ENCODE data around the gene RAB8B.

RAB8B gene

DNA sequence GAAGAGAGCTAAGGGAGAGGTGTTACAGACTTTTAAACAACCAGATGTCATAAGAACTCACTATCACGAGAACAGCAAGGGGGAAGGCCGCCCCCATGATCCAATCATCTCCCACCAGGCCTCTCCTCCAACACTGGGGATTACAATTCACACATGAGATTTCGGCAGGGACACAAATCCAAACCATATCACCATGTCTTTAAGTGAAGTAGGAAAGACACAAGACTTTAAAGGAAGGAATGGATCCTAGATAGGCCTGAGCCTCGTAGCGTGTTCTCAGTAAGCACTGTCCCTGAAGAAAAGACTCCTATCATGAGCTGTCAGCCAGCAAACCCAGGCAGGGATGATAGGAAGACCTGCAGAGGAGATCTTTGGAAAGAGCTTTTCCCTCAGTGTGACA lies 17.0 kb upstream of the RAB8B start:
- H3K36me3 ChIP-seq (replicated peaks; ENCODE audit: insufficient read depth, low read length), result no peaks in the 10 kb centered on the region
- no peak overlapping the region for H3K4me2 ChIP-seq (ENCODE audit: low read depth, low read length)
- TF ChIP-seq EZH2phosphoT487 (IDR thresholded peaks at IDR 0.05; ENCODE audit: low read length), result no peak
- TF ChIP-seq EZH2 (optimal IDR thresholded peaks at IDR 0.05; ENCODE audit: low read depth, low read length), result no peak
- TF ChIP-seq CTCF (IDR thresholded peaks at IDR 0.05; ENCODE audit: low read length), result no peak
- H3F3A ChIP-seq (ENCODE audit: insufficient read depth, low read length), result no peaks in the 10 kb centered on the region
- H3K4me3 ChIP-seq (ENCODE audit: low read length), result no peak overlapping the region
- H3K9ac ChIP-seq (ENCODE audit: low read length), result no peak overlapping the region
- no peak overlapping the region for H3K27ac ChIP-seq (ENCODE audit: low read length)
- no peak for DNase-seq
- H2AFZ ChIP-seq (ENCODE audit: low read length), result no peak overlapping the region
- no peaks in the 10 kb centered on the region for H3K9me2 ChIP-seq (replicated peaks; ENCODE audit: insufficient read depth, low read length)
- H3K4me1 ChIP-seq (ENCODE audit: low read length), result 0 out of 2 replicates have a peak, but pooled peaks cover 4% of the 10 kb centered on the region
- no peaks in the 10 kb centered on the region for H3K27me3 ChIP-seq (replicated peaks; ENCODE audit: insufficient read depth, low read length)
- H3K9me3 ChIP-seq (replicated peaks; ENCODE audit: insufficient read depth, low read length), result no peaks in the 10 kb centered on the region
- no peaks in the 10 kb centered on the region for H4K20me1 ChIP-seq (ENCODE audit: insufficient read depth, low read length)
- H3K79me2 ChIP-seq (ENCODE audit: low read length), result no peaks in the 10 kb centered on the region

- no peak for DNase-seq
- Histone ChIP-seq H3K36me3 (replicated peaks; ENCODE audit: insufficient read depth, low read length) (no peaks in the 10 kb centered on the region), H3K27me3 (replicated peaks; ENCODE audit: insufficient read depth, low read length) (no peaks in the 10 kb centered on the region), H3K4me2 (ENCODE audit: low read depth, low read length) (no peak overlapping the region), H3K9ac (ENCODE audit: low read length) (no peak overlapping the region), H2AFZ (ENCODE audit: low read length) (no peak overlapping the region), H3F3A (ENCODE audit: insufficient read depth, low read length) (no peaks in the 10 kb centered on the region), H3K4me1 (ENCODE audit: low read length) (0 out of 2 replicates have a peak, but pooled peaks cover 7% of the 10 kb centered on the region), H3K4me3 (ENCODE audit: low read length) (no peak overlapping the region), H3K9me2 (replicated peaks; ENCODE audit: insufficient read depth, low read length) (no peaks in the 10 kb centered on the region), H3K79me2 (ENCODE audit: low read length) (no peaks in the 10 kb centered on the region), H3K27ac (ENCODE audit: low read length) (no peak overlapping the region), H4K20me1 (ENCODE audit: insufficient read depth, low read length) (no peaks in the 10 kb centered on the region), H3K9me3 (replicated peaks; ENCODE audit: insufficient read depth, low read length) (no peaks in the 10 kb centered on the region)
- no peak for TF ChIP-seq EZH2phosphoT487 (IDR thresholded peaks at IDR 0.05; ENCODE audit: low read length)
Observed at GRCh38 chr15:63172851-63173451, 16.5 kb upstream of the RAB8B start.

- no peak overlapping the region for H3K27ac ChIP-seq (ENCODE audit: low read length)
- no peaks in the 10 kb centered on the region for H3K9me2 ChIP-seq (replicated peaks; ENCODE audit: insufficient read depth, low read length)
- no peak for TF ChIP-seq EZH2phosphoT487 (IDR thresholded peaks at IDR 0.05; ENCODE audit: low read length)
- TF ChIP-seq EZH2 (optimal IDR thresholded peaks at IDR 0.05; ENCODE audit: low read depth, low read length), result no peak
- TF ChIP-seq CTCF (IDR thresholded peaks at IDR 0.05; ENCODE audit: low read length), result no peak
Observed at GRCh38 chr15:63176302-63176701, 13.1 kb upstream of the RAB8B start.

DNA sequence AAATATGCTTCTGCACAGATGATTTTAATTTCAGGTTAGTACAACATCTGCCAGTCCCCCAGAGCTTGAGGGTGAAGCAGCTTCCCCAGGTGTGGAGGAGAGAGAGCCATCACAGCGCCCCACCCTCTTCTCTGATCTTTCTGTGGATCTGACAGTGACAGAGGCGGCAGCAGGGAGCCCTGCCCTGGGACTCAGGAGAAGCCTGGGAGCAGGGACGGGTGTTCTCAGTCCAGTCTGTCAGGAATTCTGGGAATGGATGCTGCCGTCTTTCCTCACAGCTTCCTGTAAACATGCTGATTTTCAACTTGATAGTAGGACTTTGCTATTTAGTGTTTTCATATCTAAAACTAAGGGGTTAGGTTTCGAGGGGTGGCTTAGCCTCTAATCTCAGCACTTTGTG lies 11.4 kb upstream of the RAB8B start:
- Histone ChIP-seq H2AFZ (ENCODE audit: low read length) (no peak overlapping the region), H3K9ac (ENCODE audit: low read length) (no peak overlapping the region), H3K9me2 (replicated peaks; ENCODE audit: insufficient read depth, low read length) (no peaks in the 10 kb centered on the region), H3K4me3 (ENCODE audit: low read length) (no peak overlapping the region), H3K79me2 (ENCODE audit: low read length) (no peaks in the 10 kb centered on the region), H3K4me1 (ENCODE audit: low read length) (0 out of 2 replicates have a peak, but pooled peaks cover 7% of the 10 kb centered on the region), H3K27me3 (replicated peaks; ENCODE audit: insufficient read depth, low read length) (no peaks in the 10 kb centered on the region), H3F3A (ENCODE audit: insufficient read depth, low read length) (no peaks in the 10 kb centered on the region), H3K27ac (ENCODE audit: low read length) (no peak overlapping the region), H3K9me3 (replicated peaks; ENCODE audit: insufficient read depth, low read length) (no peaks in the 10 kb centered on the region), H4K20me1 (ENCODE audit: insufficient read depth, low read length) (no peaks in the 10 kb centered on the region), H3K36me3 (replicated peaks; ENCODE audit: insufficient read depth, low read length) (no peaks in the 10 kb centered on the region), H3K4me2 (ENCODE audit: low read depth, low read length) (no peak overlapping the region)
- no peak for DNase-seq
- TF ChIP-seq EZH2 (optimal IDR thresholded peaks at IDR 0.05; ENCODE audit: low read depth, low read length), result no peak
- no peak for TF ChIP-seq EZH2phosphoT487 (IDR thresholded peaks at IDR 0.05; ENCODE audit: low read length)
- TF ChIP-seq CTCF (IDR thresholded peaks at IDR 0.05; ENCODE audit: low read length), result no peak

More at GRCh38 chr15:63176302-63176701, 13.1 kb upstream of the RAB8B start:
- no peak overlapping the region for H3K4me2 ChIP-seq (ENCODE audit: low read depth, low read length)
- H3K36me3 ChIP-seq (replicated peaks; ENCODE audit: insufficient read depth, low read length), result no peaks in the 10 kb centered on the region
- no peak overlapping the region for H2AFZ ChIP-seq (ENCODE audit: low read length)
- 0 out of 2 replicates have a peak, but pooled peaks cover 7% of the 10 kb centered on the region for H3K4me1 ChIP-seq (ENCODE audit: low read length)
- H3K79me2 ChIP-seq (ENCODE audit: low read length), result no peaks in the 10 kb centered on the region
- DNase-seq, result no peak
- H3K27me3 ChIP-seq (replicated peaks; ENCODE audit: insufficient read depth, low read length), result no peaks in the 10 kb centered on the region
- no peak overlapping the region for H3K9ac ChIP-seq (ENCODE audit: low read length)
- H4K20me1 ChIP-seq (ENCODE audit: insufficient read depth, low read length), result no peaks in the 10 kb centered on the region
- no peaks in the 10 kb centered on the region for H3K9me3 ChIP-seq (replicated peaks; ENCODE audit: insufficient read depth, low read length)
- H3F3A ChIP-seq (ENCODE audit: insufficient read depth, low read length), result no peaks in the 10 kb centered on the region
- no peak overlapping the region for H3K4me3 ChIP-seq (ENCODE audit: low read length)

All from MM.1S (cell line).